H1 (cell line): Measurements from ENCODE around the gene ZNF256. TPM values are rescaled to one million over a fixed set of nuclear protein-coding genes. Genes with fewer than 3 reads are reported as not detected.

Source experiments
- CTCF ChIA-PET: fragments of 300-600 bp; sonication (Branson Sonifier 250); formaldehyde crosslinking; loops from one replicate; lab custom pipeline; 2021; ENCODE audit not compliant: partially characterized antibody; lab: Charles Lee
- POLR2A ChIA-PET: fragments of 300-600 bp; sonication (Branson Sonifier 250); formaldehyde crosslinking; loops from one replicate; lab custom pipeline; 2021; ENCODE audit warnings: inconsistent platforms; ENCODE audit not compliant: partially characterized antibody; lab: Charles Lee
- DNase-seq, 2 experiments: peaks; one replicate each; pipeline versions ENCODE4 v3.0.0 to v3.0.0-alpha.2; 2010 to 2022; ENCODE audit warnings: low spot score in 2 of 2, low read depth in 1 of 2, mixed read lengths in 1 of 2
- FAIRE-seq: peaks from 2 replicates; lab custom pipeline; 2011; peaks lifted over from hg19 to GRCh38; lab: Jason Lieb, UNC
- H2AFZ ChIP-seq: 2 replicates; pipeline ENCODE4 v1.8.1; 2012; ENCODE audit warnings: low read length, inconsistent platforms
- H2AK5ac ChIP-seq: 2 replicates; pipeline ENCODE4 v1.6.1; 2013; ENCODE audit warnings: low read depth, low read length
- H2BK120ac ChIP-seq: replicated peaks from 2 replicates; pipeline ENCODE3; 2013; ENCODE audit warnings: low read depth, low read length, inconsistent platforms
- H2BK12ac ChIP-seq: 2 replicates; pipeline ENCODE4 v1.6.1; 2013; ENCODE audit warnings: low read depth, low read length
- H2BK15ac ChIP-seq: 2 replicates; pipeline ENCODE4 v1.6.1; 2013; ENCODE audit warnings: low read length
- H2BK20ac ChIP-seq: 2 replicates; pipeline ENCODE4 v1.6.1; 2013; ENCODE audit warnings: low read length
- H2BK5ac ChIP-seq: 2 replicates; pipeline ENCODE4 v1.6.1; 2013; ENCODE audit warnings: low read depth, low read length
- H3K14ac ChIP-seq: 2 replicates; pipeline ENCODE4 v1.6.1; 2013; ENCODE audit warnings: inconsistent platforms; ENCODE audit not compliant: insufficient read length
- H3K18ac ChIP-seq: 2 replicates; pipeline ENCODE4 v1.6.1; 2013; ENCODE audit warnings: low read length; ENCODE audit errors: extremely low read depth
- H3K23ac ChIP-seq: 2 replicates; pipeline ENCODE4 v1.6.1; 2013; ENCODE audit warnings: inconsistent platforms; ENCODE audit not compliant: insufficient read length
- H3K23me2 ChIP-seq: 2 replicates; pipeline ENCODE4 v1.6.1; 2013; ENCODE audit warnings: low read depth, low read length
- H3K27ac ChIP-seq: 2 replicates; pipeline ENCODE4 v1.6.1; 2011; ENCODE audit warnings: low read depth, low read length, inconsistent platforms
- H3K27me3 ChIP-seq, 4 experiments: replicated peaks in 1 of 4; 1 replicate in 1 of 4; 2 replicates in 3 of 4; pipeline versions ENCODE4 v1.6.1 to v1.8.1; 2011 to 2013; ENCODE audit warnings: low read length in 3 of 4, mild to moderate bottlenecking in 3 of 4, inconsistent platforms in 2 of 4, mixed read lengths in 2 of 4, moderate library complexity in 1 of 4; ENCODE audit not compliant: control insufficient read depth in 3 of 4, insufficient read depth in 3 of 4; ENCODE audit errors: extremely low read depth in 1 of 4
- H3K36me3 ChIP-seq, 4 experiments: 2 replicates each; pipeline versions ENCODE4 v1.6.1 to v1.8.1; 2011 to 2013; ENCODE audit warnings: mild to moderate bottlenecking in 4 of 4, low read length in 3 of 4, moderate library complexity in 2 of 4, control low read depth in 1 of 4, inconsistent platforms in 1 of 4; ENCODE audit not compliant: insufficient read depth in 4 of 4, control insufficient read depth in 2 of 4
- H3K4ac ChIP-seq: replicated peaks from 2 replicates; pipeline ENCODE3; 2013; ENCODE audit warnings: low read length, low read depth, mixed read lengths, inconsistent platforms; ENCODE audit not compliant: insufficient read length
- H3K4me1 ChIP-seq, 4 experiments: replicated peaks in 1 of 4; 1 replicate in 1 of 4; 2 replicates in 3 of 4; pipeline versions ENCODE4 v1.6.1 to v1.8.1; 2011 to 2013; ENCODE audit warnings: low read length in 3 of 4, inconsistent platforms in 2 of 4, mixed read lengths in 1 of 4; ENCODE audit not compliant: insufficient read depth in 4 of 4, control insufficient read depth in 3 of 4
- H3K4me2 ChIP-seq, 2 experiments: 2 replicates each; pipeline versions ENCODE4 v1.6.1 to v1.8.1; 2011 to 2013; ENCODE audit warnings: low read depth in 2 of 2, low read length in 2 of 2, control low read depth in 1 of 2, inconsistent platforms in 1 of 2, mild to moderate bottlenecking in 1 of 2; ENCODE audit not compliant: insufficient read depth in 1 of 2
- H3K4me3 ChIP-seq, 4 experiments: fragments of 200-600, 300-600 bp in 1 of 4; sonication (generic), shearing (Covaris generic), sonication (Bioruptor Twin) in 1 of 4; 2 replicates each; pipeline versions ENCODE4 v1.5.1 to v1.8.1; 2011 to 2016; ENCODE audit warnings: low read length in 4 of 4, low read depth in 3 of 4, control low read depth in 2 of 4, inconsistent platforms in 2 of 4, mild to moderate bottlenecking in 2 of 4, mixed read lengths in 1 of 4, moderate library complexity in 1 of 4; ENCODE audit not compliant: insufficient read depth in 2 of 4; ENCODE audit errors: extremely low read depth in 1 of 4
- H3K56ac ChIP-seq: replicated peaks from 2 replicates; pipeline ENCODE3; 2013; ENCODE audit warnings: low read depth, mild to moderate bottlenecking, mixed read lengths, low read length, inconsistent platforms; ENCODE audit not compliant: insufficient read length
- H3K79me1 ChIP-seq: 2 replicates; pipeline ENCODE4 v1.6.1; 2013; ENCODE audit warnings: low read depth, low read length, control low read depth
- H3K79me2 ChIP-seq, 2 experiments: 2 replicates each; pipeline versions ENCODE4 v1.6.1 to v1.8.1; 2012 to 2013; ENCODE audit warnings: low read length in 2 of 2, mild to moderate bottlenecking in 2 of 2, inconsistent platforms in 1 of 2; ENCODE audit not compliant: insufficient read depth in 2 of 2, control insufficient read depth in 1 of 2
- H3K9ac ChIP-seq, 4 experiments: replicated peaks in 1 of 4; 1 replicate in 1 of 4; 2 replicates in 3 of 4; pipeline versions ENCODE4 v1.6.1 to v1.8.1; 2011 to 2013; ENCODE audit warnings: low read depth in 3 of 4, low read length in 3 of 4, control low read depth in 2 of 4, mild to moderate bottlenecking in 2 of 4, moderate library complexity in 2 of 4, inconsistent platforms in 1 of 4; ENCODE audit errors: extremely low read depth in 1 of 4
- H3K9me3 ChIP-seq, 2 experiments: 2 replicates each; pipeline versions ENCODE4 v1.6.1 to v1.8.1; 2012 to 2013; ENCODE audit warnings: mild to moderate bottlenecking in 2 of 2, moderate library complexity in 2 of 2, control low read depth in 1 of 2, inconsistent platforms in 1 of 2, low read depth in 1 of 2, low read length in 1 of 2, mixed read lengths in 1 of 2; ENCODE audit not compliant: insufficient read depth in 2 of 2
- H4K20me1 ChIP-seq, 2 experiments: replicated peaks in 1 of 2; 2 replicates each; pipeline versions ENCODE3 to v1.8.1; 2011 to 2013; ENCODE audit warnings: inconsistent platforms in 2 of 2, low read length in 2 of 2, mild to moderate bottlenecking in 1 of 2; ENCODE audit not compliant: insufficient read depth in 2 of 2, control insufficient read depth in 1 of 2
- H4K5ac ChIP-seq: 2 replicates; pipeline ENCODE4 v1.6.1; 2013; ENCODE audit warnings: low read length, low read depth, mixed read lengths, inconsistent platforms; ENCODE audit not compliant: insufficient read length
- H4K8ac ChIP-seq: 2 replicates; pipeline ENCODE4 v1.8.0; 2013; ENCODE audit warnings: mild to moderate bottlenecking, moderate library complexity, low read length, inconsistent platforms; ENCODE audit not compliant: insufficient read depth; ENCODE audit errors: extremely low read depth
- H4K91ac ChIP-seq: replicated peaks from 2 replicates; pipeline ENCODE3; 2013; ENCODE audit warnings: low read length, mixed read lengths, inconsistent platforms; ENCODE audit not compliant: insufficient read length
- BRCA1 ChIP-seq: IDR thresholded peaks from 2 replicates; pipeline ENCODE4 v1.6.1; 2012; ENCODE audit warnings: low read depth, low read length, improper control_type of control experiment
- GTF2F1 ChIP-seq: IDR thresholded peaks from 2 replicates; pipeline ENCODE4 v1.6.1; 2012; ENCODE audit warnings: low read depth, low read length, improper control_type of control experiment, borderline replicate concordance
- KDM5A ChIP-seq: fragments of 200-600 bp; IDR thresholded peaks from 2 replicates; pipeline ENCODE4 v1.7.1; 2012; ENCODE audit warnings: mild to moderate bottlenecking, low read length, inconsistent platforms, mixed read lengths
- PHF8 ChIP-seq: fragments of 200-600 bp; sonication (generic); conservative IDR thresholded peaks from 2 replicates; pipeline ENCODE4 v1.7.1; 2012; ENCODE audit warnings: low read depth, mild to moderate bottlenecking, inconsistent platforms, low read length, moderate library complexity
- POLR2A ChIP-seq, 2 experiments: IDR thresholded peaks; 1 replicate in 1 of 2; 2 replicates in 1 of 2; pipeline ENCODE4 v1.6.1; 2011; ENCODE audit warnings: low read depth in 2 of 2, low read length in 2 of 2, mild to moderate bottlenecking in 2 of 2; ENCODE audit errors: control extremely low read depth in 1 of 2
- RAD21 ChIP-seq, 2 experiments: IDR thresholded peaks in 1 of 2; conservative IDR thresholded peaks in 1 of 2; 2 replicates each; pipeline ENCODE4 v1.6.1; 2011; ENCODE audit warnings: low read depth in 2 of 2, low read length in 2 of 2, improper control_type of control experiment in 1 of 2, inconsistent platforms in 1 of 2, mild to moderate bottlenecking in 1 of 2, moderate library complexity in 1 of 2
- TAF7 ChIP-seq: optimal IDR thresholded peaks from 2 replicates; pipeline ENCODE3; 2011; ENCODE audit warnings: low read depth, mild to moderate bottlenecking, inconsistent platforms, low read length, moderate library complexity, borderline replicate concordance
- TCF12 ChIP-seq: IDR thresholded peaks from 2 replicates; pipeline ENCODE4 v1.6.1; 2011; ENCODE audit warnings: low read depth, mild to moderate bottlenecking, low read length
- WGBS, 2 experiments: shearing (Covaris generic) in 1 of 2; methylation state at CpG; one replicate each; pipeline versions ENCODE4 v1.1.6 to v1.1.7; 2013 to 2015; ENCODE audit warnings: low lambda C conversion rate in 2 of 2, mixed read lengths in 2 of 2, inconsistent platforms in 1 of 2, low coverage in 1 of 2, missing lambda C conversion rate in 1 of 2; ENCODE audit not compliant: insufficient replicate concordance in 2 of 2, insufficient coverage in 1 of 2, insufficient read length in 1 of 2; ENCODE audit errors: extremely low coverage in 1 of 2, missing lambda C conversion rate in 1 of 2; 5-methylcytosine and 5-hydroxymethylcytosine counted together
- polyA plus RNA-seq, 7 experiments: library from polyadenylated mRNA; depleted of rRNA in 3 of 7; stranded (reverse) in 5 of 7; unstranded in 2 of 7; fragments of >200 nt in 5 of 7; fragments of 200-250 nt in 2 of 7; gene quantifications; 1 replicate in 5 of 7; 2 replicates in 1 of 7; 4 replicates in 1 of 7; pipeline versions ENCODE4 v1.2.1 to v1.2.3, GENCODE V29; 2011 to 2013; ENCODE audit warnings: missing spikeins in 2 of 7, mixed read lengths in 2 of 7
- total RNA-seq: library from RNA; stranded (reverse); fragmentation: NEBNext Ultra II Directional; extraction: Animal tissue kit (Norgen Biotek cat#: 25700); gene quantifications from 2 replicates; pipeline ENCODE4 v1.2.1, GENCODE V29; 2021

Gene ZNF256
- total and polyA plus RNA-seq, 2 of the 8 experiments (the other 6 are each of a cell fraction or from before 2014, with no cell fraction given): 6.1 to 13.5 TPM

- Histone ChIP-seq H3K36me3 (0 out of 8 replicates have a peak, but pooled peaks cover 0 to under 1% (median 0%) of the 10 kb centered on the region in 4 experiments), H4K91ac (no peak overlapping the region), H2BK5ac (no peak overlapping the region), H2BK120ac (no peak overlapping the region), H3K4ac (no peak overlapping the region), H2BK15ac (no peak overlapping the region), H2AK5ac (no peak overlapping the region), H3K14ac (no peak overlapping the region), H3K4me2 (no peak overlapping the region), H3K56ac (no peak overlapping the region), H2BK20ac (no peak overlapping the region), H3K23ac (no peak overlapping the region), H4K8ac (peak overlapping the region; percentile 83; the same call in 1 of the 2 replicates), H3K27ac (no peak overlapping the region), H2BK12ac (no peak overlapping the region), H2AFZ (no peak overlapping the region), H3K27me3 (no peaks in the 10 kb centered on the region), H3K18ac (no peak overlapping the region), H3K4me3 (no peak overlapping the region), H3K9me3 (peaks cover 37 to 44% of the 10 kb centered on the region in 2 experiments), H4K20me1 (peaks cover 0 to 7% of the 10 kb centered on the region in 2 experiments), H3K23me2 (peaks cover 5% of the 10 kb centered on the region; the same call in 1 of the 2 replicates), H3K4me1 (peaks cover 0 to 9% (median 2%) of the 10 kb centered on the region in 4 experiments; a peak in 5 of 7 replicates), H3K9ac (no peak overlapping the region), H4K5ac (no peak overlapping the region), H3K79me1 (peaks cover 19% of the 10 kb centered on the region), H3K79me2 (peaks cover 21 to 31% of the 10 kb centered on the region in 2 experiments)
- ChIA-PET CTCF (interaction anchor here (1.1 to 1.8 kb wide), 2 partner anchors 18 to 37 kb away, joined by 3 to 4 read pairs; no protein-coding TSS in a partner anchor), POLR2A (interaction anchor here (0.6 to 2.3 kb wide), 8 partner anchors 14 to 517 kb away, joined by 3 to 8 read pairs (median 4); partner anchors contain the start of genes ZNF417, ZNF418 and ZNF606)
- FAIRE-seq (no peak), DNase-seq (no peak)
- WGBS, 2 experiments: 94% methylated on average over 24 of the region's 24 CpGs; no CpG with 5 or more reads in 1 of the 2 experiments
- TF ChIP-seq RAD21 (IDR thresholded peaks at IDR 0.05 in 1 of 2, conservative IDR thresholded peaks at IDR 0.05 in 1 of 2; ENCODE audit: low read depth in 2 of 2, low read length in 2 of 2) (no peak), BRCA1 (no peak), POLR2A (IDR thresholded peaks at IDR 0.05; ENCODE audit: control extremely low read depth in 1 of 2, low read depth in 2 of 2, low read length in 2 of 2) (no peak), TCF12 (no peak), TAF7 (no peak), KDM5A (no peak), GTF2F1 (no peak), PHF8 (no peak)
These were observed 1.8 kb upstream of the ZNF256 start for GRCh38 chr19:57949296-57949695.
